ENCODE measurements around the gene DGAT2L6.

GRCh38 chrX:70128071-70128470, 49.2 kb upstream of the DGAT2L6 start:
- TF ChIP-seq CTCF (IDR thresholded peaks at IDR 0.05; ENCODE audit: low read depth, low read length, missing input control) (no peak), FOXA1 (IDR thresholded peaks at IDR 0.05) (no peak), REST (IDR thresholded peaks at IDR 0.05) (no peak), MAX (IDR thresholded peaks at IDR 0.05) (no peak), SP1 (IDR thresholded peaks at IDR 0.05) (no peak), JUND (IDR thresholded peaks at IDR 0.05) (no peak), YY1 (IDR thresholded peaks at IDR 0.05) (no peak), NR2F2 (IDR thresholded peaks at IDR 0.05) (no peak), HNF4G (IDR thresholded peaks at IDR 0.05) (no peak), GABPA (IDR thresholded peaks at IDR 0.05 in 1 of 2, conservative IDR thresholded peaks at IDR 0.05 in 1 of 2) (no peak), ATF3 (IDR thresholded peaks at IDR 0.05) (no peak)

All from liver (tissue), 3 donors.